SJSA1 (cell line): ENCODE results near the gene PTGIR. TPM values are rescaled to one million over a fixed set of nuclear protein-coding genes. Genes with fewer than 3 reads are reported as not detected.
"Not testable (repeated sequence)": the region's sequence is repeated elsewhere in the genome, so short reads cannot be mapped to it uniquely, and the experiment has no call there.

Experiments used
- DNase-seq, 2 experiments: peaks; one replicate each; pipeline ENCODE4 v3.0.0-alpha.2; 2015 to 2020; ENCODE audit warnings: low spot score in 2 of 2, low read depth in 1 of 2
- H3K27ac ChIP-seq: fragments of 250-450 bp; sonication (Bioruptor Pico); 2 replicates; pipeline ENCODE4 v1.5.1; 2020; ENCODE audit warnings: mild to moderate bottlenecking, moderate library complexity
- H3K27me3 ChIP-seq: fragments of 250-450 bp; sonication (Bioruptor Pico); replicated peaks from 2 replicates; pipeline ENCODE4 v1.5.1; 2020; ENCODE audit warnings: mild to moderate bottlenecking, moderate library complexity
- H3K36me3 ChIP-seq: fragments of 250-450 bp; sonication (Bioruptor Pico); 2 replicates; pipeline ENCODE4 v1.5.1; 2020; ENCODE audit warnings: mild to moderate bottlenecking
- H3K4me1 ChIP-seq: fragments of 250-450 bp; sonication (Bioruptor Pico); replicated peaks from 2 replicates; pipeline ENCODE4 v1.6.1; 2021; ENCODE audit warnings: mild to moderate bottlenecking
- H3K4me3 ChIP-seq: fragments of 250-450 bp; sonication (Bioruptor Pico); 2 replicates; pipeline ENCODE4 v1.5.1; 2020; ENCODE audit warnings: mild to moderate bottlenecking
- H3K9me3 ChIP-seq: fragments of 250-450 bp; sonication (Bioruptor Pico); replicated peaks from 2 replicates; pipeline ENCODE4 v1.5.1; 2020; ENCODE audit warnings: mild to moderate bottlenecking
- total RNA-seq: library from RNA; depleted of rRNA; stranded (reverse); fragments of >200 nt; shearing (Covaris generic); gene quantifications from 2 replicates; pipeline ENCODE4 v1.2.3, GENCODE V29; 2014

The PTGIR gene
- total RNA-seq, 1 experiment from 2014 or later, result not detected

DNA sequence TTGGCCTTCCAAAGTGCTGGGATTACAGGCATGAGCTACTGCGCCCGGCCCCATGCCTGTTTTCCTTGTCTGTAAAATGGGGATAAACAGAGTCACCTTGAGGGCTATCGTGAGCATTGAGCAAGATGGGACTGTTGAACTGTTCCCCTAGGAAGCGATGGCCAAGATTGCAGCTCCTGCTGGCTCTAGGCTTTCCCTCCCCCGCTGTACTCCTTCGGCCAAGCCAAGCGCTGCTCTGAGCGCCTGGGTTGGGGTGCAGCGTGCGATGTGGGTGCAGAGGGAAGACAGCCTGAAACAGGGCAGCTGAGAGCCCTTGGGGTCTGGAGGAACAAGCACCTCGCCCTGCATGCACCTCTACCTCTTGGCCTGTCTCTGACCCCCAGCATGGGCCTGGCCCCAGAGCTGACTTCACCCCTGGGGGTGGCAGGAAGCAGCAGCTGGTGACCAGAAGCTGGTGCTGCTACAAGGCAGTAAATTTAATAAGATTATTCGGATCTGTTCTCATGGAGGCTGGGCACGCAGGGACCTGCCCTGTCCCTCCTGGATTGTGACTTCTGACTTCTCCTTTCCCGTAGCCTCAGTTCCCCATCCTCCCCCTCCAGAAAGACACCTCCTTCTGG, 5.8 kb upstream of the PTGIR start:
- Histone ChIP-seq H3K4me3 (no peak overlapping the region), H3K27me3 (peaks cover 5% of the 10 kb centered on the region; the same call in 1 of the 2 replicates), H3K4me1 (peaks cover 9% of the 10 kb centered on the region), H3K9me3 (no peaks in the 10 kb centered on the region), H3K36me3 (no peaks in the 10 kb centered on the region), H3K27ac (no peak overlapping the region)
- no peak for DNase-seq

GRCh38 chr19:46629546-46630025, 4.7 kb upstream of the PTGIR start:
- H3K4me1 ChIP-seq, result peaks cover 8% of the 10 kb centered on the region
- H3K9me3 ChIP-seq, result no peaks in the 10 kb centered on the region
- no peak for DNase-seq
- no peaks in the 10 kb centered on the region; the same call in 1 of the 2 replicates for H3K27me3 ChIP-seq
- no peaks in the 10 kb centered on the region for H3K36me3 ChIP-seq
- H3K4me3 ChIP-seq, result no peak overlapping the region
- no peak overlapping the region for H3K27ac ChIP-seq

- not testable (repeated sequence) for DNase-seq, H3K9me3 ChIP-seq, H3K27ac ChIP-seq, H3K27me3 ChIP-seq, H3K4me3 ChIP-seq, H3K36me3 ChIP-seq, H3K4me1 ChIP-seq
These were observed 4.1 kb upstream of the PTGIR start for GRCh38 chr19:46628970-46629369.

DNA sequence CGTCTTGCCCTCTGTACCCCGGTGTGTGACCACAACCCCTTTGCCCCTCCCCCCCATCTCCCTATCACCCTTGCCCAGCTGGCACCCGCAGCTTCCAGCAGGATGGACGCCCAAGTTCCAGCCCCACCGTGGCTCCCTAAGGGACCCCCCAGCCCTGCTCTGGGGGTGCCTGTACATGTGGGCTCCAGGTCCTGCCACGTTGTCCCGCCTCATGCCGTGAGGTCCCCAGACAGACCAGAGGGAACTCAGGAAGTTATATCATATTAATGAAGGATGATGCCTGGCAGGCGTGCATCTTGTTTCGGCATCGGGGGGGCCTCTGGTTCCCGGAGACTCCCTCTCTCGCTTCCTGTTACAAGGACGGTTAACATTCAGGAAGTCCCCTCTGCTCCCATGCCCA, 1.6 kb upstream of the PTGIR start:
- H3K4me3 ChIP-seq, result no peak overlapping the region
- no peaks in the 10 kb centered on the region for H3K9me3 ChIP-seq
- H3K36me3 ChIP-seq, result no peaks in the 10 kb centered on the region
- H3K27me3 ChIP-seq, result no peaks in the 10 kb centered on the region
- no peaks in the 10 kb centered on the region; the same call in 1 of the 2 replicates for H3K4me1 ChIP-seq
- no peak for DNase-seq
- no peak overlapping the region for H3K27ac ChIP-seq

GRCh38 chr19:46625731-46626130, 842 bp upstream of the PTGIR start:
- H3K27me3 ChIP-seq, result no peaks in the 10 kb centered on the region
- no peaks in the 10 kb centered on the region; the same call in 1 of the 2 replicates for H3K4me1 ChIP-seq
- H3K4me3 ChIP-seq, result no peak overlapping the region
- H3K36me3 ChIP-seq, result no peaks in the 10 kb centered on the region
- no peaks in the 10 kb centered on the region for H3K9me3 ChIP-seq
- H3K27ac ChIP-seq, result no peak overlapping the region
- DNase-seq, result no peak

- Histone ChIP-seq H3K27ac (no peak overlapping the region), H3K4me1 (no peaks in the 10 kb centered on the region; the same call in 1 of the 2 replicates), H3K4me3 (no peak overlapping the region)
These were observed 880 bp downstream of the PTGIR start for GRCh38 chr19:46623915-46624502.

DNA sequence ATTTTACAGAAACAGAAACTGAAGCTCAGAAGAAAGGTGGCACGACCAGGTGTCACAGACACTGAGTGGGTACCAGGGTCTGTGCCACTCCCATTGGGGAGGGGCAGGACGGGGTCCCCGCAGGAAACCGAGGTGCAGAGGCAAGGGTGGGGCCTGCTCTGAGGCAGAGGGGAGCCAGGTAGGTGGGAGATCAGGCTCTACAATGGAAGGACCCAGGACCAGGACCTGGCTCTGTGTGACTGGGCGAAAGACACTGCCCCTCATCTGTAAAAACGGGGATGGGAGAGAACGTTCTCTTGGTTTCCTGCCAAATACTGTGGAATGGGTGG, 2.8 kb downstream of the PTGIR start:
- Histone ChIP-seq H3K4me1 (no peaks in the 10 kb centered on the region; the same call in 1 of the 2 replicates), H3K9me3 (no peaks in the 10 kb centered on the region), H3K4me3 (no peak overlapping the region), H3K27me3 (no peaks in the 10 kb centered on the region), H3K27ac (no peak overlapping the region), H3K36me3 (no peaks in the 10 kb centered on the region)
- no peak for DNase-seq

More at GRCh38 chr19:46623915-46624502, 880 bp downstream of the PTGIR start:
- H3K36me3 ChIP-seq, result no peaks in the 10 kb centered on the region
- H3K27me3 ChIP-seq, result no peaks in the 10 kb centered on the region
- H3K9me3 ChIP-seq, result no peaks in the 10 kb centered on the region
- DNase-seq, result no peak

DNA sequence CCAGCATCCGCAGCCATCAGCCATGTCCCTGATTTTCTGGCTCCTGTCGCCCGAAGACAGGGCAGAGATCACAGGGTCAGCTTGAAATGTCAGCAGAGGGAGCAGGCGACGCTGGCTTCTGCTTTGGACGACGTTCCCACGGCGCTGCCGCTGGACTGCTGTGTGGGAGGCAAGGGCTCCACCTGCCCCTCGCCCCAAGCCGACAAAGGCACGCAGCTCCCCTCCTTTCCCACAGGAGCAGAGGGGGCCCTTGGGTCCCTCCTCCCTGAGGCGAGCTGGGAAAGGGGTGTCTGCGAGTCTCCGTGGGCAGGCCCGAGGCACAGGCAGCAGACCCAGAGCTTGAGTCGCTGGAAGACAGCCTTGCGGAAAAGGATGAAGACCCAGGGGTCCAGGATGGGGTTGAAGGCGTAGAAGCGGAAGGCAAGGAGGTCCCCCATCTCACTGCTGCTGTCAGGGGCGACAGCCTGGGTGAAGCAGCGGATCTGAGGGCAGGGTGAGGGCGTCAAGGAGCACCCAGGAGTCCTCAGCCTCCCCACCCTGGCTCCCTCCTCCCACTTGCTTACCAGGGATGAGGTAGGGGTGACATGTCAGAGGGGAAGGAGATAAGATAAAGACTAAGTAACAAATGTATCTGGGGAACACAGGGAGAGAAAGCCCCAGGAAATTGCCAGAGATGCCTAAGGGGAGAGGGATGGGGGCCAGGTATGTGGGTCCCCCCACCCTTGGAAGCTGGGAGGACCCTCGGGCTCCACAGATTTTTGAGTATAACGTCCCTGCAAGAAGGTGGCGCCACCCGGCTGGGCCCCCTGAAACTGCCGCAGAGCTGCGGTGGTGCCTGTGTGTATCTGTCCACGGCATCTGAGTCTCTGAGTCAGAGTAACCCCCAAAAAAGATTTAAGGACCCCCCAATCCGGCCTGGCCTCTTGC, 3.4 kb downstream of the PTGIR start:
- no peak for DNase-seq
- no peak overlapping the region for H3K4me3 ChIP-seq
- H3K36me3 ChIP-seq, result no peaks in the 10 kb centered on the region
- no peak overlapping the region for H3K27ac ChIP-seq
- no peaks in the 10 kb centered on the region for H3K9me3 ChIP-seq
- H3K27me3 ChIP-seq, result no peaks in the 10 kb centered on the region
- no peaks in the 10 kb centered on the region; the same call in 1 of the 2 replicates for H3K4me1 ChIP-seq

- DNase-seq, result no peak
- Histone ChIP-seq H3K4me1 (no peaks in the 10 kb centered on the region; the same call in 1 of the 2 replicates), H3K27ac (no peak overlapping the region), H3K27me3 (no peaks in the 10 kb centered on the region), H3K9me3 (no peaks in the 10 kb centered on the region), H3K36me3 (no peaks in the 10 kb centered on the region), H3K4me3 (no peak overlapping the region)
These were observed 4.2 kb downstream of the PTGIR start for GRCh38 chr19:46620716-46621115.

DNA sequence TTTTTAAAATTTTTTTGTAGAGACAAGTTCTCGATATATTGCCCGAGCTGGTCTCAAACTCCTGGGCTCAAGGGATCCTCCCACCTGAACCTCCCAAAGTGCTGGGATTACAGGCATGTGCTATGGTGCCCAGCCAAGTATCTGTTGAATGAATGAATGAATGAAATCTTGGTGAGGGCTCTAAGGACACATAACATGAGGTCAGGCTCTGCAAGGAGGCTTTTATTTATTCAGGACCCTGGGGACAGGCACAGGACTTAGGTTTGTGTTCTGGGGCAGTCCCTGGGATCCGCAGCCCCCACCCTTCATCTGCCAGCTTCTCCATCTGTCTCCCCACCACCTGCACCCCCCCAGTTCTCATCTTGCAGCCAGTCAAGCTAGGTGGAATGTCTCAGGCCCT, 4.6 kb downstream of the PTGIR start:
- H3K36me3 ChIP-seq, result no peaks in the 10 kb centered on the region
- no peak for DNase-seq
- no peak overlapping the region for H3K27ac ChIP-seq
- no peak overlapping the region for H3K4me3 ChIP-seq
- no peaks in the 10 kb centered on the region for H3K9me3 ChIP-seq
- H3K27me3 ChIP-seq, result no peaks in the 10 kb centered on the region
- H3K4me1 ChIP-seq, result no peaks in the 10 kb centered on the region; the same call in 1 of the 2 replicates

DNA sequence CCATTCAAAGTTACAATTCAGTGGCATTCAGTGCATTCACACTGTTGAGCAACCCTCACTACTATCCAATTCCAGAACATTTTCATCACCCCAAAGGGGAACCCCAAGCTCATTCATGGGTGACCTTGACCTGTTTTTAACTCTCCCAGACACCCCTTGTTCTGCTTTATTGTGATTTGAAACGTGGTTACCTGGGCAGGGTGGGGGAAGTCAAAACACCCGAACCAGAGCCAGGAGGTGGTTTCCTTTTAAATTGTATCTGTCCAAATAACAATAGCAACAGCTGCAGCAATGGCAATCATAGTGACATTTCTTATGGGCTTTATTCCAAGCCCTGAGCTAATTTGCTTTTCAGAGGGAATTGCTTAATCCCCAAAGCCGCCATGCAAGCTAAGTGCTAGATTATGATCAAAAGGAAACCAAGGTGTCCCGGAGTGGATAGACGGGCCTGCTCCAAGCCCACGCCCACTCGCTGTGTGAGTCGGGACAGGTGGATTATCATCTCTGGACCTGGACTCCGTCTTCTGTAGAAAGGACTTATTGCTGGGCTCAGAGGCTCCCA, 6.1 kb downstream of the PTGIR start:
- Histone ChIP-seq H3K27ac (no peak overlapping the region), H3K9me3 (no peaks in the 10 kb centered on the region), H3K4me1 (no peaks in the 10 kb centered on the region), H3K27me3 (no peaks in the 10 kb centered on the region), H3K4me3 (no peak overlapping the region), H3K36me3 (no peaks in the 10 kb centered on the region)
- DNase-seq, result no peak

DNA sequence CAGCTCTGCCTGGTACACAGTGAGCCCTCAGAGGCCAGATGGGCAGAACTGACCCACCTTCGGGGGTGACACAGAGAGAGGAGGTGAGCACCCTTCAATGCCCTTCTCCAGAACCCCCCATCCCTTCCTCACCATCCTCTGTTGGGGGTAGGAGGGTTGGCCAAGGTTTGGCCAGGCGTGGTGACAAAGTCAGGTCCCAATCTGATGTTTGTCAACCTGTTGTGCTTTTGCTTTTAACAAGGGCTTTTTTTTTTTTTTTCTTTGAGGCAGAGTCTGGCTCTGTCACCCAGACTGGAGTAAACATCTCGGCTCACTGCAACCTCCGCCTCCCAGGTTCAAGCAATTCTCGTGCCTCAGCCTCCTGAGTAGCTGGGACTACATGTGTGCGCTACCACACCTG, 7.3 kb downstream of the PTGIR start:
- H3K27me3 ChIP-seq, result no peaks in the 10 kb centered on the region
- DNase-seq, result no peak
- H3K36me3 ChIP-seq, result no peaks in the 10 kb centered on the region
- H3K4me3 ChIP-seq, result no peak overlapping the region
- H3K27ac ChIP-seq, result no peak overlapping the region
- H3K9me3 ChIP-seq, result no peaks in the 10 kb centered on the region
- no peaks in the 10 kb centered on the region for H3K4me1 ChIP-seq

DNA sequence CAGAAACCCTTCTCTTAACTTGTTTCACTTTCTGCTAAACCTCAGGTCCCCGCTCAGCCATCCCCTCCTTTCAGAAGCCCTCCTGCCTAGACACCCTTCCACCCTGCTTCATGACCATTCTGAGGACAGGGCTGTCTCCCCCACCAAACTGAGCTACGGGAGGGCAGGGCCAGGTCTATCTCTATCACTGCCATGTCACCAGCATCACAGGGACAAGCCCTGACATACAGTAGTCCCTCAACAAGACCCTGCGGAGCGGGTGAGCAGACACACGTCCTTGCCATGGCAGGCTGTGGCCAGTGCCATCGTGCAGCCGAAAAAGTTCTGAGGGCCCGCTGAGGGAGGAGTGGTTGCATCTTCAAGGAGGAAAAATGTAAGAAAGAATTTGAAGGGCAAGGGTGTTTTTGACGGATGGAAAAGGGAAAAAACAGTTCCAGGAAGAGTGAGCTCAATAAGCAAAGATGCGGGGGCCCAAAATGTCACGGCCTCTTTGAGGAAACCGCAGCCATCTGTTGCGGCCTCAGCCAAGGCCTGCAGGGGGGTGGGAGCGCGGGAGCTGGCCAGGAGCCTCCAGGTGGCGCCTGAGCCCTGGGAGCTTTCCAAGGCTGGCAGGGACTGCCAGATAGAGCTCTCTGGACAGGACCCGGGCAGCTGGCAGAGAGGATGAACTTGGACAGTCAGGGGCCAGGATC, 8.1 kb downstream of the PTGIR start:
- Histone ChIP-seq H3K4me1 (no peaks in the 10 kb centered on the region), H3K9me3 (no peaks in the 10 kb centered on the region), H3K27ac (no peak overlapping the region), H3K27me3 (no peaks in the 10 kb centered on the region), H3K36me3 (no peaks in the 10 kb centered on the region), H3K4me3 (no peak overlapping the region)
- no peak for DNase-seq
